ENCODE measurements around the gene GNA12.

The GNA12 gene

GRCh38 chr7:2718296-2718965, 125.7 kb downstream of the GNA12 start:
- Histone ChIP-seq H3K36me3 (ENCODE audit: control insufficient read depth, low read length) (no peaks in the 10 kb centered on the region), H3K27ac (ENCODE audit: low read depth, low read length) (no peak overlapping the region), H4K20me1 (ENCODE audit: control insufficient read depth, insufficient read depth, low read depth, low read length) (peaks cover 18% of the 10 kb centered on the region; the same call in 1 of the 2 replicates), H3F3A (ENCODE audit: control insufficient read depth, insufficient read depth) (peaks cover 7% of the 10 kb centered on the region), H3K4me3 (ENCODE audit: low read length) (no peak overlapping the region), H3K27me3 (ENCODE audit: control insufficient read depth, low read length) (peaks cover 44% of the 10 kb centered on the region), H3K9me3 (ENCODE audit: control insufficient read depth, insufficient read depth, low read length) (no peaks in the 10 kb centered on the region), H3K4me1 (ENCODE audit: control insufficient read depth, low read length) (peaks cover 37% of the 10 kb centered on the region), H3K9me2 (replicated peaks; ENCODE audit: control insufficient read depth, low read length) (no peaks in the 10 kb centered on the region), H3K79me2 (ENCODE audit: control insufficient read depth, low read length) (no peaks in the 10 kb centered on the region), H3K4me2 (ENCODE audit: low read length) (no peak overlapping the region; the same call in 1 of the 2 replicates)
- TF ChIP-seq EZH2phosphoT487 (IDR thresholded peaks at IDR 0.05; ENCODE audit: borderline replicate concordance, low read length) = no peak
- no peak for TF ChIP-seq CTCF (IDR thresholded peaks at IDR 0.05; ENCODE audit: low read depth, low read length, poor library complexity, severe bottlenecking)

- no peak overlapping the region for H3K27ac ChIP-seq (ENCODE audit: low read depth, low read length)
- no peaks in the 10 kb centered on the region for H3K9me2 ChIP-seq (replicated peaks; ENCODE audit: control insufficient read depth, low read length)
- no peaks in the 10 kb centered on the region for H3K9me3 ChIP-seq (ENCODE audit: control insufficient read depth, insufficient read depth, low read length)
- peaks cover 44% of the 10 kb centered on the region for H3K27me3 ChIP-seq (ENCODE audit: control insufficient read depth, low read length)
- H3K36me3 ChIP-seq (ENCODE audit: control insufficient read depth, low read length) = no peaks in the 10 kb centered on the region
- TF ChIP-seq EZH2phosphoT487 (IDR thresholded peaks at IDR 0.05; ENCODE audit: borderline replicate concordance, low read length) = no peak
- TF ChIP-seq CTCF (IDR thresholded peaks at IDR 0.05; ENCODE audit: low read depth, low read length, poor library complexity, severe bottlenecking) = no peak
- H3K4me3 ChIP-seq (ENCODE audit: low read length) = no peak overlapping the region
- H3F3A ChIP-seq (ENCODE audit: control insufficient read depth, insufficient read depth) = peaks cover 7% of the 10 kb centered on the region
- peaks cover 18% of the 10 kb centered on the region; the same call in 1 of the 2 replicates for H4K20me1 ChIP-seq (ENCODE audit: control insufficient read depth, insufficient read depth, low read depth, low read length)
- H3K79me2 ChIP-seq (ENCODE audit: control insufficient read depth, low read length) = no peaks in the 10 kb centered on the region
- peak overlapping the region; percentile 34 for H3K4me2 ChIP-seq (ENCODE audit: low read length)
- H3K4me1 ChIP-seq (ENCODE audit: control insufficient read depth, low read length) = peaks cover 37% of the 10 kb centered on the region
These were observed 126.5 kb downstream of the GNA12 start for GRCh38 chr7:2717293-2718261.

- H3K9me2 ChIP-seq (replicated peaks; ENCODE audit: control insufficient read depth, low read length) = no peaks in the 10 kb centered on the region
- no peak overlapping the region for H3K27ac ChIP-seq (ENCODE audit: low read depth, low read length)
- H3K79me2 ChIP-seq (ENCODE audit: control insufficient read depth, low read length) = no peaks in the 10 kb centered on the region
- H4K20me1 ChIP-seq (ENCODE audit: control insufficient read depth, insufficient read depth, low read depth, low read length) = peaks cover 18% of the 10 kb centered on the region; the same call in 1 of the 2 replicates
- TF ChIP-seq EZH2phosphoT487 (IDR thresholded peaks at IDR 0.05; ENCODE audit: borderline replicate concordance, low read length) (no peak), CTCF (IDR thresholded peaks at IDR 0.05; ENCODE audit: low read depth, low read length, poor library complexity, severe bottlenecking) (no peak)
- peaks cover 44% of the 10 kb centered on the region for H3K27me3 ChIP-seq (ENCODE audit: control insufficient read depth, low read length)
- no peaks in the 10 kb centered on the region for H3K36me3 ChIP-seq (ENCODE audit: control insufficient read depth, low read length)
- no peak overlapping the region for H3K4me2 ChIP-seq (ENCODE audit: low read length)
- H3K9me3 ChIP-seq (ENCODE audit: control insufficient read depth, insufficient read depth, low read length) = no peaks in the 10 kb centered on the region
- H3K4me1 ChIP-seq (ENCODE audit: control insufficient read depth, low read length) = peaks cover 39% of the 10 kb centered on the region
- peaks cover 7% of the 10 kb centered on the region for H3F3A ChIP-seq (ENCODE audit: control insufficient read depth, insufficient read depth)
- no peak overlapping the region for H3K4me3 ChIP-seq (ENCODE audit: low read length)
These were observed 127.2 kb downstream of the GNA12 start for GRCh38 chr7:2716906-2717292.
